Measurements from ENCODE around the gene TLR6.
"Not testable (repeated sequence)": the region's sequence is repeated elsewhere in the genome, so short reads cannot be mapped to it uniquely, and the experiment has no call there.

TLR6 gene

GRCh38 chr4:38785041-38785790 lies 71.4 kb downstream of the TLR6 start:
- no peak for DNase-seq

GRCh38 chr4:38784141-38784540 lies 72.5 kb downstream of the TLR6 start:
- no peak for DNase-seq

- no peak for DNase-seq
Observed at GRCh38 chr4:38783109-38783460, 73.5 kb downstream of the TLR6 start.

GRCh38 chr4:38782452-38783108 lies 74.0 kb downstream of the TLR6 start, which contains the start of gene TLR10:
TSS of gene TLR10 (minus strand) at chr4:38782990. CDS start at chr4:38775590, 7,400 bp downstream.
- DNase-seq = no peak

GRCh38 chr4:38781854-38782261 lies 74.8 kb downstream of the TLR6 start:
- DNase-seq = no peak

GRCh38 chr4:38780833-38781484 lies 75.7 kb downstream of the TLR6 start:
- DNase-seq = no peak

GRCh38 chr4:38779790-38780189 lies 76.8 kb downstream of the TLR6 start:
- DNase-seq = no peak

GRCh38 chr4:38777925-38778324 lies 78.7 kb downstream of the TLR6 start:
- DNase-seq = not testable (repeated sequence)

GRCh38 chr4:38775326-38775725 lies 81.3 kb downstream of the TLR6 start:
- DNase-seq = no peak

- no peak for DNase-seq
Observed at GRCh38 chr4:38774181-38774955, 82.2 kb downstream of the TLR6 start.

All from NCI-H446 treated with DMSO at 0.1 percent for 48 hours (cell line).